OCI-LY3 (cell line): ENCODE results near the gene ARID1B.

Source experiments
- H2AFZ ChIP-seq: fragments of 200-600, 300-600 bp; shearing (Covaris generic); 2 replicates; pipeline ENCODE4 v1.6.0; 2014; ENCODE audit warnings: antibody characterized with exemption, low read depth, low read length
- H3K27ac ChIP-seq: fragments of 200-600, 300-600 bp; sonication (generic); 2 replicates; pipeline ENCODE4 v1.5.1; 2014; ENCODE audit warnings: mild to moderate bottlenecking, low read length, moderate library complexity, mixed read lengths
- H3K27me3 ChIP-seq: fragments of 200-600, 300-600 bp; sonication (generic); 2 replicates; pipeline ENCODE4 v1.6.1; 2014; ENCODE audit warnings: low read depth, low read length, mixed read lengths
- H3K36me3 ChIP-seq: fragments of 200-600, 300-600 bp; sonication (generic); replicated peaks from 2 replicates; pipeline ENCODE3; 2014; ENCODE audit warnings: low read depth, low read length, mixed read lengths
- H3K4me1 ChIP-seq: fragments of 300-600, 200-600 bp; sonication (generic); 2 replicates; pipeline ENCODE4 v1.6.1; 2014; ENCODE audit warnings: low read length, mixed read lengths
- H3K4me2 ChIP-seq: fragments of 200-600, 300-600 bp; sonication (generic); 2 replicates; pipeline ENCODE4 v1.6.1; 2014; ENCODE audit warnings: low read length, mixed read lengths
- H3K4me3 ChIP-seq: fragments of 300-600, 200-600 bp; sonication (generic); 2 replicates; pipeline ENCODE4 v1.5.1; 2014; ENCODE audit warnings: antibody characterized with exemption, mild to moderate bottlenecking, low read length, moderate library complexity
- H3K79me2 ChIP-seq: fragments of 300-600, 200-600 bp; shearing (Covaris generic); 2 replicates; pipeline ENCODE4 v1.6.1; 2014; ENCODE audit warnings: mild to moderate bottlenecking, low read length, mixed read lengths
- H3K9ac ChIP-seq: fragments of 300-600, 200-600 bp; shearing (Covaris generic); 2 replicates; pipeline ENCODE4 v1.6.0; 2014; ENCODE audit warnings: mild to moderate bottlenecking, low read length, moderate library complexity
- H3K9me3 ChIP-seq: fragments of 200-600, 300-600 bp; shearing (Covaris generic); 2 replicates; pipeline ENCODE4 v1.6.1; 2014; ENCODE audit warnings: low read length, mixed read lengths; ENCODE audit not compliant: insufficient read depth
- H4K20me1 ChIP-seq: fragments of 200-600, 300-600 bp; sonication (generic); 2 replicates; pipeline ENCODE4 v1.6.1; 2016; ENCODE audit warnings: low read length, mixed read lengths; ENCODE audit not compliant: insufficient read depth
- EZH2phosphoT487 ChIP-seq: fragments of 200-600 bp; shearing (Covaris generic); IDR thresholded peaks from 2 replicates; pipeline ENCODE4 v1.6.1; 2018; ENCODE audit warnings: antibody characterized with exemption, mixed run types, low read depth
- TF ChIP-seq, protein P1 (sequence below): fragments of 200-600, 300-600 bp; sonication (generic); IDR thresholded peaks from 2 replicates; pipeline ENCODE4 v1.5.1; 2014; ENCODE audit warnings: antibody characterized with exemption, low read length, low read depth

ARID1B gene

DNA sequence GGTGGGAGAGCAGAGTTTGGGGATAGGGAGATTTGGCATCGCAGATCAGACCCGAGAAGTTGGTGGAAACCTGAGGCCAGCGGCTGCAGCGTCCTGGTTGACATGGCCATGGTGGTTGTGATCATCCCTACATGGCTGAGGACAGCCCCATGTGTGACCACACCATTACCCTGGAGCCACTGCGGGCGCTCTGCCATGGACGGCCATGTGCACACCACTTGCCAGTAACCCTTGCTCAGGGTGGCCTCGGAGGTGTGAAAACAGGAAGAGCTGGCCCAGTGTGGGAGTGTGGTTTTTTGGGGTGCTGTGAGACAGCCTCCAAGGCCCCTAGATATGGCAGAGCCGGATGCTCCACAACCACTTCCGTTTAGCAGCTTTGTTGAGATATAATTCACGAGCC is 481.7 kb downstream of the ARID1B start:
- Histone ChIP-seq H3K4me2 (no peak overlapping the region), H4K20me1 (no peaks in the 10 kb centered on the region), H3K36me3 (no peaks in the 10 kb centered on the region), H3K4me3 (no peak overlapping the region), H3K79me2 (no peaks in the 10 kb centered on the region), H3K4me1 (no peaks in the 10 kb centered on the region), H3K27me3 (peaks cover 18% of the 10 kb centered on the region; the same call in 1 of the 2 replicates), H3K27ac (no peak overlapping the region), H3K9ac (no peak overlapping the region), H2AFZ (no peak overlapping the region), H3K9me3 (no peaks in the 10 kb centered on the region)
- no peak for TF ChIP-seq EZH2phosphoT487
- TF ChIP-seq, protein P1, sequence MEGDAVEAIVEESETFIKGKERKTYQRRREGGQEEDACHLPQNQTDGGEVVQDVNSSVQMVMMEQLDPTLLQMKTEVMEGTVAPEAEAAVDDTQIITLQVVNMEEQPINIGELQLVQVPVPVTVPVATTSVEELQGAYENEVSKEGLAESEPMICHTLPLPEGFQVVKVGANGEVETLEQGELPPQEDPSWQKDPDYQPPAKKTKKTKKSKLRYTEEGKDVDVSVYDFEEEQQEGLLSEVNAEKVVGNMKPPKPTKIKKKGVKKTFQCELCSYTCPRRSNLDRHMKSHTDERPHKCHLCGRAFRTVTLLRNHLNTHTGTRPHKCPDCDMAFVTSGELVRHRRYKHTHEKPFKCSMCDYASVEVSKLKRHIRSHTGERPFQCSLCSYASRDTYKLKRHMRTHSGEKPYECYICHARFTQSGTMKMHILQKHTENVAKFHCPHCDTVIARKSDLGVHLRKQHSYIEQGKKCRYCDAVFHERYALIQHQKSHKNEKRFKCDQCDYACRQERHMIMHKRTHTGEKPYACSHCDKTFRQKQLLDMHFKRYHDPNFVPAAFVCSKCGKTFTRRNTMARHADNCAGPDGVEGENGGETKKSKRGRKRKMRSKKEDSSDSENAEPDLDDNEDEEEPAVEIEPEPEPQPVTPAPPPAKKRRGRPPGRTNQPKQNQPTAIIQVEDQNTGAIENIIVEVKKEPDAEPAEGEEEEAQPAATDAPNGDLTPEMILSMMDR: no peak

GRCh38 chr6:157259443-157259842 is 482.3 kb downstream of the ARID1B start:
- Histone ChIP-seq H3K27me3 (peaks cover 18% of the 10 kb centered on the region; the same call in 1 of the 2 replicates), H4K20me1 (no peaks in the 10 kb centered on the region), H3K4me3 (no peak overlapping the region), H3K27ac (no peak overlapping the region), H3K4me1 (no peaks in the 10 kb centered on the region), H2AFZ (no peak overlapping the region), H3K36me3 (no peaks in the 10 kb centered on the region), H3K79me2 (no peaks in the 10 kb centered on the region), H3K9ac (no peak overlapping the region), H3K4me2 (no peak overlapping the region), H3K9me3 (no peaks in the 10 kb centered on the region)
- no peak for TF ChIP-seq EZH2phosphoT487
- TF ChIP-seq, protein P1: no peak
